Measurements from ENCODE around the gene SLC17A9.

DNA sequence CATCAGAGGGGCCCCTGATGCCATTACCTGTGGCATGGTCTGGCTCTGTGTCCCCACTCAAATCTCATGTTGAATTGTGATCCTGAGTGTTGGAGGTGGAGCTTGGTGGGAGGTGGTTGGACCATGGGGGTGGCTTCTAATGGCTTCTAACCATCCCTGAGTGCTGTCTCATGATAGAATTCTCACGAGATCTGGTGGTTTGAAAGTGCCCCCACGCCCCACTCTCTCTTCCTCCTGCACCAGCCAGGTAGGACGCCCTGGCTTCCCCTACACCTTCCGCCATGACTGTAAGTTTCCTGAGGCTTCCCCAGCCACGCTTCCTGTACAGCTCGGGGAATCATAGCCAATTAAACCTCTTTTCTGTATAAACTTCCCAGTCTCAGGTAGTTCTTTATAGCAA, 39.4 kb downstream of the SLC17A9 start:
- TF ChIP-seq, protein P1, sequence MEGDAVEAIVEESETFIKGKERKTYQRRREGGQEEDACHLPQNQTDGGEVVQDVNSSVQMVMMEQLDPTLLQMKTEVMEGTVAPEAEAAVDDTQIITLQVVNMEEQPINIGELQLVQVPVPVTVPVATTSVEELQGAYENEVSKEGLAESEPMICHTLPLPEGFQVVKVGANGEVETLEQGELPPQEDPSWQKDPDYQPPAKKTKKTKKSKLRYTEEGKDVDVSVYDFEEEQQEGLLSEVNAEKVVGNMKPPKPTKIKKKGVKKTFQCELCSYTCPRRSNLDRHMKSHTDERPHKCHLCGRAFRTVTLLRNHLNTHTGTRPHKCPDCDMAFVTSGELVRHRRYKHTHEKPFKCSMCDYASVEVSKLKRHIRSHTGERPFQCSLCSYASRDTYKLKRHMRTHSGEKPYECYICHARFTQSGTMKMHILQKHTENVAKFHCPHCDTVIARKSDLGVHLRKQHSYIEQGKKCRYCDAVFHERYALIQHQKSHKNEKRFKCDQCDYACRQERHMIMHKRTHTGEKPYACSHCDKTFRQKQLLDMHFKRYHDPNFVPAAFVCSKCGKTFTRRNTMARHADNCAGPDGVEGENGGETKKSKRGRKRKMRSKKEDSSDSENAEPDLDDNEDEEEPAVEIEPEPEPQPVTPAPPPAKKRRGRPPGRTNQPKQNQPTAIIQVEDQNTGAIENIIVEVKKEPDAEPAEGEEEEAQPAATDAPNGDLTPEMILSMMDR (IDR thresholded peaks at IDR 0.05): no peak
- no peak for TF ChIP-seq EP300 (IDR thresholded peaks at IDR 0.05)
- TF ChIP-seq POLR2AphosphoS5 (IDR thresholded peaks at IDR 0.05): no peak
- TF ChIP-seq POLR2A (IDR thresholded peaks at IDR 0.05): no peak
